Thyroid gland (tissue), 4 donors: Measurements from ENCODE around the gene CACNG5.

ENCODE experiments used
- CTCF ChIP-seq, 6 experiments: fragments of 200-600 bp in 3 of 6; fragments of 450-650 bp in 3 of 6; sonication (generic) in 3 of 6; IDR thresholded peaks; one replicate each; pipeline ENCODE4 v1.5.1; 2016 to 2019; ENCODE audit warnings: antibody characterized with exemption in 6 of 6, mild to moderate bottlenecking in 2 of 6, inconsistent platforms in 1 of 6, moderate library complexity in 1 of 6
- POLR2A ChIP-seq, 2 donors: fragments of 450-650 bp; IDR thresholded peaks; one replicate each; pipeline ENCODE4 v1.6.1; 2017; ENCODE audit warnings: antibody characterized with exemption in 2 of 2, mild to moderate bottlenecking in 2 of 2, moderate library complexity in 1 of 2

- TF ChIP-seq CTCF (IDR thresholded peaks at IDR 0.05) = no peak
- no peak for TF ChIP-seq POLR2A (IDR thresholded peaks at IDR 0.05)
Observed at GRCh38 chr17:66814570-66814969, 20.3 kb upstream of the CACNG5 start.
